Hematopoietic multipotent progenitor cell treated with erythropoietin and hydrocortisone succinate and interleukin-3 and kit ligand, for 17 days (in vitro differentiated cells): ENCODE results near the gene TRIO.
A peak's percentile ranks its signal among the peaks of the same experiment; 100 is the strongest.

Experiments used
- DNase-seq: peaks from one replicate; pipeline ENCODE4 v3.0.0-alpha.2; 2015; ENCODE audit warnings: low spot score

TRIO gene

DNA sequence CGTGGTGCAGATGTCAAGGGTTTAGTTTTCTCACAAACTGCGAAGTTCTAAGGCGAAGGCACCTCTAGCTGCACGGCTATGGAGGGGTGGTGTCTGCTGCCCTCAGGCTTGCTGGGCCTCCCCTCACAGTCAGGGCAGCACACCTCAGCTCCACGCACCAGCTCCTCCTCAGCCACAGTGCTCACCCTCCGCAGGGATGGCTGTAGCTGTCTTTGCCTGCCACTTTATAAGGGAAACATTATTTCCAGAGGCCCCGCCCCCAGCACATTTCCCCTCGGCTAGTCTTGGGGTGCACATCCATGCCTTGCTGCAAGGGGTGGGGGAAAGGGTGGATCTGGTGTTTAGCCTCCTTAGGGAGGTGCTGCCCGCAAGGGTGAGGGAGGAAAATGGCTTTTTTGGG is 154.6 kb downstream of the TRIO start:
- DNase-seq, result no peak

GRCh38 chr5:14298126-14298847 is 155.1 kb downstream of the TRIO start:
- DNase-seq, result no peak

- no peak for DNase-seq
These were observed 156.5 kb downstream of the TRIO start for GRCh38 chr5:14299666-14300065.

- no peak for DNase-seq
These were observed 158.0 kb downstream of the TRIO start for GRCh38 chr5:14301186-14301585.

DNA sequence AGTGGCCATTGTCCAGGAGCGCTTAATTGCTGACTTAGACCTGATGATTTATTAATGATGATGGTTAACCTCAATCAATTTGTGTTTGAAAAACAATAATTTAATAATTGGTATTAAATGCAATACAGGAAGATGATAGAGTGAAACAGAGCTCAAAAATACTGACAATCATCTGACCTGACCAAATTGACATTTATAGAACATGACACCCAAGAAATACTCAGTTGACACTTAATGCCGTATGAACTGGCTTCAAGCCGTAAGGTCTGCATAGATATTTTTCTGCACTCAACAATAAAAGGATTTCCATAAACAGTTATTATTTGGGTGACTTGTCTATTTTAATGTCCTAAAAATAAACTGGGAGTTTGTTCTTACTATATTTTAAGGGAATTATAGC is 159.2 kb downstream of the TRIO start:
- no peak for DNase-seq

DNA sequence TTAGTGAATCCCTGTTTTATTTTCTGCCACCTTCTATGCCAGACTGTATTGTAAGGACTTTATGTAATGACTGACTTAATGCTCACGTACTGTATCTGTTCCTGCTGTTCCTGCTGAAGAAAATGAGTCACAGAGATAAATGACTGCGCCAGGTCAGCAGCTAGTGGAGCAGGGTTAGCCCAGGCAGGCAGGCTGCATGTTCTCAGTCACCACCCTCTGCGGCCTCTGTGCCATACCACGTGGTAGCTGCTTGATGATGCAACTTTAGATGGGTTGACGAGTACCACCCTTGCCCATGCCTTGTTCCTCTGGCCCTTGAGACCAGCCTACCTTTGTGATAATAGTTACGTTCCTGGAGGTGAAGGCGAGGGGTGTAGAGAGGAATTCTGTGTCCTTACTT is 161.9 kb downstream of the TRIO start:
- DNase-seq, result no peak

- DNase-seq, result no peak
These were observed 163.2 kb downstream of the TRIO start for GRCh38 chr5:14306329-14306815.

DNA sequence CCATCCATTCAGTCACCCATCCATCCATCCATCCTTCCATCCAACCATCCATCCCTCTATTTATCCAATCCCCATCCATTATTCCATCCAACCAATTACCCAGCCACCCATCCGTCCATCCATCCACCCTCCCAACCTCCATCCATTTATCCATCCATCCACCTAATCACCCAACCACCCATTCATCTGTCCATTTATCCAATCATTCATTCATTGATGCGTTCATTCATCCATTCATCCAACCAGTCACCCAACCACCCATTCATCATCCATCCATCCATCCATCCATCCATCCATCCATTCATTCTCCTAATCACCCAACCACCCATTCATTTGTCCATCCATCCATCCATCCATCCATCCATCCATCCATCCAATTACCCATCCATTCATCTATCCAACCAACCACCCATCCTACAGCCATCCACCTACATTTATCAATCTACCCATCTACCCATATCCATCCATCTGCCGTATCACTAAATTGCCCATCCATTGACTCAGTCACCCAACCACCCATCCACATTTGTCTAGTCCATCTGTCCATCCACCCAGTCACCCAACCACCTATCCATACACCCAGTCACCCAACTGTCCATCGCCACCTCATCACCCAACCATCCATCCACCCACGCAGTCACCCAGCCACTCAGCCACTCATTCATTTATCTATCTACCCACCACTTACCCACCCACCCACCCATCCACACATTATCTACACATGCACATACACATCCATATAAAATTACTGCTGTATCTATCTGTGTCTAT is 165.4 kb downstream of the TRIO start:
- DNase-seq, result no peak

DNA sequence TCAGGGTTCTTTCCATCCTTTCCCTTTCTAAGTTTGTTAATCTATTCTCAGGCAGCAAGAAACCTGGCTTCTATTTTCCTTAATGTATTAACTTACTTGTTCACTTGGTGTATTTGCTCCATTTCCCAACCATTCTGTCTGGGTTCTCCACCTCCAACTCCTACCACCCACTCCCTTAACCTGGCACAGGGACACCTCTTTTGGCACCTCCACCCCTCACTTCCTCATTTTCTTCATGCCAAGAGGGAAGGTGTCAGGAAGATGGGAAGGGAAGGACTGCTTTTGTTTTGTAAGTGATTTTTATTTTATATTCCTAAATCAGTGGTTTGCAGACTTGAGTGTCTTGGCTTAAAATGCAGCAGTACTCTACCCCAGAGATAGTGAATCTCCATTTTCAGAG is 166.1 kb downstream of the TRIO start:
- DNase-seq, result no peak

- DNase-seq, result no peak
These were observed 166.9 kb downstream of the TRIO start for GRCh38 chr5:14309878-14310531.

- DNase-seq, result no peak
These were observed 167.8 kb downstream of the TRIO start for GRCh38 chr5:14310901-14311300.

GRCh38 chr5:14313986-14314690 is 171.0 kb downstream of the TRIO start:
- no peak for DNase-seq

DNA sequence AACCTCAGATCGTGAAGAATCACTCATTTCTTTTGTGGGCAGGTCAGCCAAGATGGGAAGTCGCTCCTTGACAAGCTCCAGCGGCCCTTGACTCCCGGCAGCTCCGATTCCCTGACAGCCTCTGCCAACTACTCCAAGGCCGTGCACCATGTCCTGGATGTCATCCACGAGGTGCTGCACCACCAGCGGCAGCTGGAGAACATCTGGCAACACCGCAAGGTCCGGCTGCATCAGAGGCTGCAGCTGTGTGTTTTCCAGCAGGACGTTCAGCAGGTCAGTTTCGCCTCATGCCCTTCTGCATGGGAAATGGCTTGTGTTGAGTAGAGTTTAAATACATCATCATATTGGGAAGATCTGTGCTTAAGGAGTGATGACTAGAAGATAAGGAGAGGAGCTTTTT is 173.3 kb downstream of the TRIO start:
- no peak for DNase-seq

- DNase-seq, result no peak
These were observed 176.0 kb downstream of the TRIO start for GRCh38 chr5:14319102-14319501.

DNA sequence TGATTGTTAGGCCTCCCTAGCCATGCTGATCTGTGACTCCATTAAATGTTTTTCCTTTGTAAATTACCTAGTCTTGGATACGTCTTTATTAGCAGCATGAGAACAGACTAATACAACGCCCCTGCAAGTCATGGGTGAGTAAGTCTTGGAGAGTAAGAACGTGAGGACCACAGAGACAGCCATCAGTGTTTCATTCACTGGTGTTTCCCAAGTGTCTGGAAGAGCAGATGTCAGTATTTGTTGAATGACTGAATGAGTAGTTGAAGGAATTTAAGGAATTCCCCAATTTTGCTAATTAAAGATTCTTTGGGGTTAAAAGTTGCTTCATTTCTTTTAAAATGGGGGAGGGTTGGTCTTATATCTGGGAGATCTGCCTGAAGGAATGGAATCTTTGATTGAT is 178.8 kb downstream of the TRIO start:
- DNase-seq, result no peak

DNA sequence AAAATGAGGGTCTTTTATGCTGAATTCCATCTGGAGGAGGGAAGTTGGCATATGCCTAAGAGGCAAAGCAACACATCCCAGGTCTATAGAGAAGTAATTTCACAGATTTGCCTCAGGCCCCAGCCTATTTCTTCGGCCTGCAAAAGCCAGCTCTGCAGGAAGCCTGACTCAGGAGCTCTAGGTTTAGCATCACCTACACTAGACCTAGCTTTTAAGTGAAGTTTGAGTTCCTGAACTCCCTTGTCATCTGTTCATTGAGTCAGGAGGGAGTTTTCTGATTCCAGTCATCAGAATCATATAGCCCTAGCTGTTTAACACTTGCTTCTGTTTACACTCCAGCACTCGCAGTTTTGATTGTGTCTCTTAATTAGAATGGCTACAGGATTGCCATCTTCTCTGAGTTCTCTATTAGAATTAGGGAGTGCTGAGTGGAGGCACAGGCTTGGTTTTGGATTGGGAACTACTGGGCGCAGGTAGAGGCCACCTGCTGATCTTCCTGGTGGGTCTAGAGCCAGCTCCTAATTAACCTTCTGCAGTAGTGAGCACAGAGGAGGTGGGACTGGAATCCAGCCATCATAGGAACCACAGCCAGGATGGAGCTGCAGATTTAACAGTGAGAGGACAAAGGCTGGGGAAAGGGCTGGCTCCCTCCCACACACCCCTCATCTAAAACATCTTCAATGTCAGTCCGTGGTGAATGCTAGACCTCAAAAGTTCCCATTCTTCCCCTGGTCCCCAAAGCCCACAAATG is 179.5 kb downstream of the TRIO start:
- no peak for DNase-seq

DNA sequence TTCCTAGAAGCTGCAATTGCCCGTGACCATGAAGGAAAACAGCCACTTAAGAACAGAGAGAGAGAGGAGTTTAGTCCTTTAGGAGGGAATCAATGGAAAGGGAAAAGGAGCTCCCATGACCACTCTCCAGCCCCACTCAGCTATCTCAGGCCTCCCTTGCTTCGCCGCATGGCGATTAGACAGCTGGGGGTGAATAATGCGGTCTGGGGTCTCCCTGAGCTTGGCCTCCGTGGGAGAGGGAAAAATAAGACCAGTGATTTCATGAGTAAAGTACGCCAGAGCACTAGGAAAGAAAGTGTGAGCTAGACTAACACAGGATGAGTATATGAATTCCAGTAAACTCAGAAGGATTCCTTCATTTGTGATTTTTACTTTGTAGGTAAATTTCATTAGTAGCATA is 180.3 kb downstream of the TRIO start:
- no peak for DNase-seq

- DNase-seq, result no peak
These were observed 182.2 kb downstream of the TRIO start for GRCh38 chr5:14325369-14325768.

GRCh38 chr5:14326035-14326903 is 183.1 kb downstream of the TRIO start:
- peak; percentile 39 for DNase-seq

- no peak for DNase-seq
These were observed 184.5 kb downstream of the TRIO start for GRCh38 chr5:14327624-14328023.

GRCh38 chr5:14328144-14328543 is 185.0 kb downstream of the TRIO start:
- no peak for DNase-seq
